Dedifferentiated amniotic fluid mesenchymal stem cell (primary cell): ENCODE measurements around the gene PARP9.
"Not testable (repeated sequence)": the region's sequence is repeated elsewhere in the genome, so short reads cannot be mapped to it uniquely, and the experiment has no call there.

Experiments used
- DNase-seq: peaks from one replicate; pipeline ENCODE4 v3.0.0-alpha.2; 2016; ENCODE audit errors: extremely low spot score

Gene PARP9

DNA sequence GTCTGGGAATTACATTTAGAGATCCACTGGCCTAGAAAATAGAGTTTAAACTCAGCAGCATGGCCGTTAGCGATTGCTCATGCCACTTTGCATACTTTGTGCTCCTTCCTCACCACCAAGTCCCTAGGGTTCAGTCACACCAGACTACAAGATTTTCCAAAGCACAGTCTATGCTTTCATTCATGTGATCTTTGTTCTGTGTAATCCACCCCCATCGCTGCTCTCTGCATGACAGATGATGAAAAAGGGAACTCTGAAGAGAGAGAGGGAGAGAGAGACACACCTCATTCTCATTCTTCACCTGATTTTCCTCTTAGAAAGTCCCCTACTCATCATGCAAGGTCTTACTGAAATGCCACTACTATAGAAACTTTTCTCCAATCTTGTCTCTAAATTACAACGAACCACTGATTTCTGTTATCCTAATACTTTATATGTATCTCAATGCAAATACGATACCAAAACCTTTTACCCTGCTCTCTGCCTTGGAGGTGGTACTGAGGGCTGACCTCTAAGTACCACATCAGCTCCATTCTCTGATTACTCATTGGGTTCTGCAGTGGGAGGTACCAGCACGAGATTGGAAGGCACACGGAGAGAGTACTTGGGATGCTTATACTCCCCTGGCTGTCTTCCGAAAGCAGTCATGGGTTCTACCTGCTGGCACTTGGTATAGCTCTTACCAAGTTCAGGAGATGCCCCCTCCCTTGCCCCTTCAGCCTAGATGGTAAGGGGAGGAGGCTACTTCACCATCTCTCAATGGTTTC, 12.3 kb upstream of the PARP9 start:
- DNase-seq = no peak

DNA sequence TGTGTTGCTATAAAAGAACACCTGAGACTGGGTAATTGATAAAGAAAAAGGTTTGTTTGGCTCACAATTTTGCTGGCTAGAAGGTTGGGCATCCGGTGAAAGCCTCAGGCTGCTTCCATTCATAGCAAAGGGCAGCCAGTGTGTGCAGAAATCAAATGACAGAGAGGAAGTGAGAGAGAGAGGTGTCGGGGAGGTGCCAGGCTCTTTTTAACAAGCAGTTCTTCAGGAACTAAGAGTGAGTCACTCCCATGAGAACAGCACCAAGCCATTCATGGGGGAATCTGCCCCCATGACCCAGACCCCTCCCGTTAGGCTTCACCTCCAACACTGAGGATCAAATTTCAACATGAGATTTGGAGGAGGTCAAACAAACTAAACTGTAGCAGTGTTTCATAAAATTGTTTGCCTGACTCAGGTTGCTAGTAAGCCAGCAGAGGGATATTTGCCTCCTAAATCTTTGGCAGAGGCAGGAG, 8.9 kb upstream of the PARP9 start:
- no peak for DNase-seq

DNA sequence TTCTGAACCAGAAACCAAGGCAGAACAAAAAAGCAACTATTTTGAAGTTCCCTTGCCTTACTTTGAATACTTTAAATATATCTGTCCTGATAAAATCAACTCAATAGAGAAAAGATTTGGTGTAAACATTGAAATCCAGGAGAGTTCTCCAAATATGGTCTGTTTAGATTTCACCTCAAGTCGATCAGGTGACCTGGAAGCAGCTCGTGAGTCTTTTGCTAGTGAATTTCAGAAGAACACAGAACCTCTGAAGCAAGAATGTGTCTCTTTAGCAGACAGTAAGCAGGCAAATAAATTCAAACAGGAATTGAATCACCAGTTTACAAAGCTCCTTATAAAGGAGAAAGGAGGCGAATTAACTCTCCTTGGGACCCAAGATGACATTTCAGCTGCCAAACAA, 4.7 kb upstream of the PARP9 start:
- no peak for DNase-seq

DNA sequence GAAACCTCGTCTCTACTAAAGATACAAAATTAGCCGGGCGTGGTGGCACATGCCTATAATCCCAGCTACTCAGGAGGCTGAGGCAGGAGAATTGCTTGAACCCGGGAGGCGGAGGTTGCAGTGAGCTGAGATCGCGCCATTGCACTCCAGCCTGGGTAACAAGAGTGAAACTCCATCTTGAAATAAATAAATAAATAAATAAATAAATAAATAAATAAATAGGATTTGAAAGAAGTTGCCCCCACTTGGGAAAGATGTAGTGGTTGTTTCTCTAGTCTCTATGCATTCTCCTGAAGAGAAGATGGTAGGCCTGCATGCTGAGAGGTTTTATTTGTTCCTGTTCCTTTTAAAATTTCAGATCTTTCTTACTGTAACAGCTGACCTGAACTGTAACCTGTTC, 4.0 kb upstream of the PARP9 start:
- not testable (repeated sequence) for DNase-seq

DNA sequence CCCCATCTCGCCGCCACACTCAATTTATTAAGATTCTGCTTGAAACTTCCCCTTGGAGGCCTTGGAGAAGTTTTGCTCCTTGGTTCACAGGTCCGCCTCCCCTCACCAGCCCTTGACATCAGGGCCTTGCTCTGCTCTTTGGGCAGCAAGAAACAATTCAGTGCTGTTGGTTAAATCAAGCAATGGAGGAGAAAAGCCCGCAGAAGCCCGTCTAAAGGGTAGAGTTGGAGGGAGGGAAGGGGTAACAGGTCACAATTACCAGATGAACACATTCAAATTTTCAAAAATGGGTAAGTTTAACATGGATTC, 429 bp downstream of the PARP9 start:
- no peak for DNase-seq

DNA sequence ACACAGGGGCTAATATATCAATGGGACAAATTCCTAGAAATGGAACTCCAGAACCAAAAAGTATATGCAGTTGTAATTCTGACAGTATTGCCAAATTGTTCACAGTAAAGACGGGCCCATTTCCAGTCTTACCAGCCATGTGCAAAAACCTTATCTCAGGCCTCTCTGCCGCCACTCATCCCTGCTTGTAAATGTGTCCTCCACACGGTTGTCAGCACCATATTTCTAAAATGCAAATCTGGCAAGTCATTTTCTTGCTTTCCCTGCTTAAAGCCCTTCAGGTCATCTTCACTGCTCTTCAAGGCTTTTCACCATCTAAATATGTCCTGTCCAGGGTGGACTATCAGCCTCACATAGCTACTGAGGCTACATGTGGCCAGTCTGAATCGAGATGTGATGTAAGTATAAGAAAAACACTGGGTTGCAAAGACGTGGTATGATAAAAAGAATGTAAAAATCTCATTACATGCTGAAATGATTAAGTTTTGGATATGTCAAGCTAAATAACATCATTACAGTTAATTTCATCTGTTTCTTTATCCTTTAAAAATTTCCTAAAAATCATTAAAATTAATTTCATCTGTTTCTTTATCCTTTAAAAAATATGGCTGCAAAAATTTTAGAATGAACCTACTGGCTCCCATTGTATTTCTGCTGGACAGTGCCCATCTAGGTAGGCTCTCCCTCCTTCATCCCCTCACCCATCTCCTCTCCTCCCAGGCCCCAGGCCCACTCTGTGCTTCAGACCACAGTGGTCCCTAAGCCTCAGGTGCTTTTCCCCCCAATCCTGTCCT, 980 bp downstream of the PARP9 start:
- peak; percentile 27 for DNase-seq

DNA sequence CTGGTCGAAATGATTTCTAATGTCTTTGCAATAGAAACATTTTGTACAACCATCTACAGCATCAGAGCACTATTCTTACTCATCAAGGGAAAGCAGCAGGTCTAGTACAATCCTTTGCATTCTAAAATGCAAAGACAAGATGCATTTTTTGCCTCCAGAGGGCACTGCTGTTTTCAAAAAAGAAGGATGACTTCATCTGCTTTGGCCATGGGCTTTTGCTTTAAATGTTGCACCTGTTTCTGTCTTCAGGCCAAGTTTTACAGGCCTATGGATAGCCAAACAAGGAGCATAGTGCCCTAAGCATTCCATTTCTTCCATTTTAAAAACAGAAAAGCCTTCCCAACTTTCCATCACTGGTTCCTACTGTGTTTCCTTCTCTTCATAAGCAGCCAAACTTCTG, 3.4 kb downstream of the PARP9 start:
- DNase-seq = peak; percentile 58

DNA sequence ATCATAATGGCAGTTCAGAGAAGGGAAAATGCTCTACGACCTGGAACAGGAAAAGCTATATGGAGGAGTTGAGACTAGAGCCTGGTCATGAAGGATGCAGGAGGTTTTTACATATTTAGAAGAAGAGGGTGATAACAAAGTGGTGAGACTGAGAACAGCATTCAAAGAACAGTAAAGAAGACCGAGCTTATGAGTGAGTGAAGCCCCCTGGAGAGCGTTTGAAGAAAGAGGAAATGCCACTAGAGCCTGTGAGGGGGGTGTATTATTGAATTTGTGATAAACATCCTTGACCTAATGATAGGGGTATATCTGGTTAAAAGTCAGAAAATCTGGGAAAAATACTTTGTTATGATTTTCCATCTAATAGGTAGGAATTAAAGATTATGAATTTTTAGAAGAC, 4.2 kb downstream of the PARP9 start:
- DNase-seq = no peak

DNA sequence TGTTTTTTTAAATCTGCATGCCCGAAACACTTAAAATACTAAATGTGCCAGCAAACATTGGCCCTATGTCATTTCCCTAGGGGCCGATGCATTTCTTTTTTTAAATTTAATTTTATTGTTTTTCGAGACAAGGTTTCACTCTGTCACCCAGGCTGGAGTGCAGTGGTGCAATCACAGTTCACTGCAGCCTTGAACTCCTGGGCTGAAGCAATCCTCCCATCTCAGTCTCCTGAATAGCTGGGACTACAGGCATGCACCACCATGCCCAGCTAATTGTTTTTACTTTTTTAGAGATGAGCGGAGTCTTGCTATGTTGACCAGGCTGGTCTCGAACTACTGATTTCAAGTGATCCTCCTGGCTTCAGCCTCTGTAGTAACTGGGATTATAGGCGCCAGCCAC, 5.5 kb downstream of the PARP9 start:
- no peak for DNase-seq

DNA sequence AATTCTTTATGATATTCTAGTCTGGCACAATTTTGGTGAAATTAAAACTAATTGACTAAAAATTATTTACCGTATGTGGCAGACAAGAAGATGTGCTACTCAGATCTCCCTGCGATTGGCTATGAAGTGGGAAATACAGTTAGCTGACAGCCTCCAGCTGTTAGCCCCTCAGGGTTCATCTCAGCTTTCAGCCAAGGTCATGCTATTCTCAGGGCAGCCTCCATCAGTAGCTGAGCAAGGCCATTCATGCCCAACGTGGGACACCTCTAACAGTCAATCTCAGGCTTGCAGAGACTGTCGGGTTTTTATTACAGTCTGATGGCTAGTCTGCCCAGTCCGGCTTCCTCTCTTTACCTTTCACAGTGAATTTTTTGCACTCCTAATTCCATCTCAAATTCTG, 6.7 kb downstream of the PARP9 start:
- DNase-seq = no peak

DNA sequence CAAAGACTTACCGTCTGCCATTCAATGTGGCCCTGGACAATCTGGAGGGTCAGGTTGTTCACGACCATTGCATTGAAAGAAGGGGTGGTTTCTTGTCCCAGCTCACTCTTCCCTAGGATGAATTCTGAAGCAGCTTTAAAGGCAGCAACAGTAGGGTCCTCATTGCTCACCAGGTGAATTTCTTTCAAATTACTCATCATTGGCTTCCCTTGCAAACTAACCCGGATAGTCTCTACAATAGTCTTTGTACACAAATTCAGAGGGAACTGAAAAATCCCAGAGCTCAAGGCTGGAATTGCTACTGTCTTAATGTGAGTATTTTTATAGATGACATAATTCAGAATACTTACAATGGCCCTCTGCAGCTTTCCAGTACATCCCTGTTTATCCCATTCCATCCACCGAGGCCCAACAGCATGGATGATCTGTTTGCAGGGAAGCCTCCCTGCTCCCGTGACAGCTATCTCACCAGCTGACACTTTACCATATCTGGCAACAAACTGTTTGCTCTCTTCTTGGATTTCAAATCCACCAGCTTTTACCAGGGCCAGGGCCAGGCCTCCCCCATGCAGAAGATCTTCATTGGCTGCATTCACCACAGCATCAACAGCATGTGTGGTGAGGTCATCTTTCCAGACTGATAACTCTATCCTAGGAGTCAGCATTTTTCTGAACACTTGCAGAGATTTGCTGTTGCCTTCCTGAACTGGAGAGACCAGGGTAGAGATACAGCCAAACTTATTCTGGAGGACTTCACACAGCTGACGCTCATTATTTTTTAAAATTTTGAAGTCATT, 8.6 kb downstream of the PARP9 start:
- DNase-seq = no peak

DNA sequence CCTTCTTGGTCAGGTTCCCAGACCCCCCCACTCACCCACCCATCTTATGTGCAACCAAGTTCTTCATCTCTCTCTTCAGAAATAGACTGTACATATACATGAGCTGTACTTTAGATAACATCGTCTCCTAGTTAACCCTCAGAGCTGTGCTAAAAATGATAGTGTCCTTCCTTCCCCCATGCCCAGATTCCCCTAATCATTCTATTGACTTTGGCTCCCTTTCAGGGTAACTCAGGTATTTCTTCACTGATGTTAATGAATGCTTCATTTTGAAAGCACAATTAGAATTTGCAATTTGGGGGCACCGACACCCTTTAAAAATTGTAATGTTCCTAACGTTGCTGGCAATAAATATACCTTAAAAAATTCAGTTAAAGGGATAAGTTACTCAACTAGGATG, 10.9 kb downstream of the PARP9 start:
- no peak for DNase-seq

DNA sequence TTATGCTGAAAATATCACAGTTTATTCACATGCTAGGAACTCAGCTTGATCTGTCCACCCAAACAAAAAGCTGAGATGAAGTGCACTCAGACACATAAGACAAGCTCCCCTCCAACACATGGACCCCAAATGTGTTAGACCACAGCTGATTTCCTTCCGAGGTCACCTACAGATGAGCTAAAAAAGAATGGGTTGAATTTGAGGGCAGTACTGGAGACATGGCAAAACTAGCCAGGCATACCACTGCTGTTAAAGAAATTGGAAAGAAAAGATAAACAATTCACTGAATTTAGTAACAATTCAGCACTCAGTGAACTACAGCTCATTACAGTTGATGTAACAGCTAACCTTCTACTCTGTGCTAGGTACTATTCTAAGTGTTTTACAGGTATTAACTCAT, 15.5 kb downstream of the PARP9 start:
- DNase-seq = no peak

DNA sequence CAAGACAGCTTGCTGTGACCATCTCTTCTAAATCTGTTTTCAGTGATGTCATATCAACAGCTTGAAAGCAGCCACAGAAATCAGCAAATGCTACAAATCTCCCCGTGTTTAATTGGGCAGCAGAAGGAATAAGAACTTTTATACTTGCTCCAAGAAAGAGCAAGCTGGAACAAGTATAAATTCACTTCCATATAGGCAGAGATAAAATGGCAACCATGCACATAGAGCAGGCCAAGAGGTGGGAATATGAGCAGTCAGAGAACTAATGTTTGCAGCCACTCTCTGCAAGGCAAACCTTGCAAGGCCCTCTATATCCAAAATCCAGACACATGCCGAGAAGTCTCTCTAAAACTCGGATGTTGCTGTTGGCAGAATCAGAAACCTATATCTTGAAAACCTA, 16.0 kb downstream of the PARP9 start:
- no peak for DNase-seq

DNA sequence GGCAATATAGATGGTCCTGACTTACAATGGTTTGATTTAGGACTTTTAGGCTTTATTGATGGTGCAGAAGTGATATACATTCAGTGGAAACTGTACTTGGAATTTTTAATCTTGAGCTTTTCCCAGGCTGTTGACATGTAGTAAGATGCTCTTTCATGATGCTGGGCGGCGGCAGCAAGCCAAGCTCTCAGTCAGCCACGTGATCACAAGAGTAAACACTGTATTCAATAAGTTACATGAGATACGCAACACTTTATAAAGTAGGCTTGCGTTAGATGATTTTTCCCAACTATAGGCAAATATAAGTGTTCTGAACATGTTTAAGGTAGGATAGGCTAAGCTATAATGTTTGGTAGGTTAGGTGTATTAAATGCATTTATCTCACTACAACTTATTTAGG, 17.9 kb downstream of the PARP9 start:
- no peak for DNase-seq

DNA sequence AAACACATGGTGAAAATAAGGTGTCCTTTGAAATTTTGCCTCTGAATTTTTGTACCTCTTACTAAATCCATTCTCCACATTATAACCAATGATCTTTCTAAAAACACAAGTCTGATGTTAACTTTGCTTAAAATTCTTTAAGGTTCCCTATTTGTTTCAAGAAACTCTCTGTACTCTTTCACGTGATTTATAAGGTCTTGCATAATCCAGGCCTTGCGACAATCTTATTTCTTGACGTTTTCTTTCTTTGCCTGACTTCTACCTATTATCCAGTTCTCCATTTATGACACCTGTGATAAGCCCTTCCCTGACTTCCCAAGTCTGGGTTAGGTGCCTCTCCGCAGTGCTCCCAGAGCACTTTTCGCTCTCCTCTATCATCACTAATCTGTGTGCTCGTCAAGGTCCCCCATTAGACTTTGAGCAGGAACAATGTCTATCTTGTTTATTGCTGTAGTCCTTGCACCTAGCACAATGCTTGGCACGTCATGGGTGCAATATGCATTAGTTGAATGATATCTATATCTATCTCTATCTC, 25.1 kb downstream of the PARP9 start:
- no peak for DNase-seq

DNA sequence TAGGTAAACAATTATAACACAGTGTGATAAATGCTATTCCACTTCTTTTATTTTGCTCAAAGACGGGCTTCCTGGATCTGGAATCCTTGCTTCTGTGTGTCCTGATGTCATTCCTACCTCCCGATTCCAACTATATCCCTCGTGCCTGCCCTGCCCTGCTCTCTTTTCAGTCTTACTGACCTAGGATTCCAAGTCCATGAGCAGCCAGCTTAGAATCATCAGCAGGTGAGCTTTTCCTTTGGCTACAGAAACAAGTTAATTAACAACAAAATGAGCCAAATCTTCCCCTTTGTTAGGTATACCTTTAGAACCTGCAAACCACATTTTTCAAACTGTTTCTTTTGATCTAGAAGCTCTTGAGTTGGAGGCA, 27.5 kb downstream of the PARP9 start:
- no peak for DNase-seq

DNA sequence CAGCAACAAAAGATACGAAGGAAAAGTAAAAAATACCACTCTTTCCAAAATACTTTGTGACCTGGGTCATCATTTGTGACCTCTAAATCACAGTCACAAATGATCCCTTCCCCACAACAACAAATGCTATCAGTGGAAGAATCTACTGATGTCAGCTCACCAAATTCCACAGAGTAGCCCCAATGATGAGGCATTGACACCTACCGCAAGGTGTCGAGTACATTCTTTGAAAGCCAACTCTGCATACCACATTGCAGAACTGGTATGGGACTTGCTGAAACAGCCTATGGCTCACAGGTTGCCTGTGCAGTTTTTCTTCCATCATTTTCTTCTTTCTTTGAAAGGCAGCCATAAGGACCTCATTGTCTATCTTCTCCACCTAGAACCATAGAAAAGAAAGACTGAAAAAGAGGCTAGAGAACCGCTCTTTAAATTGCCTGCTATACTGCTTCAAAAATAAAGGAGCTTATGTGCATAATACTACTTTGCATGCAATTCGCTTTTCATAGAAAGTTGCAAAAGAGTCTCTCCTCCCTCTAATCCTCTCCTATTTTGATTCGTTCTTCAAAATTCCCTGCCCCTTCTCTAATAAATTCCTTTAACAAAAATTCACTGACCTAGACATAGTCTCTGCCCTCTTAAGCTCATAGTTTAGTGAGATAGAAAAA, 28.0 kb downstream of the PARP9 start:
- DNase-seq = no peak

DNA sequence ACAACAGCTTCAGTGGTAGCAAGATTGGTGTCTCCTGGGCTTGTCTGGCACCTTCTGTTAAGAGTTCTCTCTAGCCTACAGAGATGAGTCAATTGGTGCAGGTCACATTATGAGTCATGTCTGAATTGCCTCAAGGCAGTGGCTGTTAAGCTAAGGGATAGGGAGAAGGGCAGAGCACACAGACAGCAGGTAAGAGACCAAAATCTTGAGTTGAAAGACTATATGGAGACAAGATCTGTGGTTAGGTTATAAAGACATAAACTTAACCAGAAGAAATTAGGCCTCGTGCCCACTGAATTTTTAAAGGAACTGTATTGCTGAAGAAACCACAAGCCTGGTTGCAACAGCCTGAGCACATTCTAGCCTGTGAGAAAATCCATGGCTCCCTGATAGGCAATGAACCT, 30.2 kb downstream of the PARP9 start:
- peak; percentile 65 for DNase-seq

DNA sequence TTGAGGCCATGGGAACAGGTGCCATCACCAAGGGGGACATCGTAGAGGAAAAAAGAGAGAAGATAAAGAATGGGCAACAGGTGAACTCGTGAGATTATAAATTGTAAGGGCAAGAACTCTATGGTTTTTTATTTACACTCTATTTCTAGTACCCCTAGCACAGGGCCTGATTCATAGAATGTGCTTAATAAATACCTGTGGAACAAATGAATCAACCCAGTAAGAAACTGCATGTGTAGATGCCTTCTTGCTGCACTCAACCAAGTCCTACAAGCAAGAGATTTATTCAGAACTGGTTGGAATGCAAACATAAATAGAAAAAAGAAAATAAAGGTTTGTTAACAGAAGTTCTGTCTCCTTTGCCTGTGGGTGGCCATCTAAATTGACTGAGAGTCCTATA, 30.6 kb downstream of the PARP9 start:
- DNase-seq = no peak

DNA sequence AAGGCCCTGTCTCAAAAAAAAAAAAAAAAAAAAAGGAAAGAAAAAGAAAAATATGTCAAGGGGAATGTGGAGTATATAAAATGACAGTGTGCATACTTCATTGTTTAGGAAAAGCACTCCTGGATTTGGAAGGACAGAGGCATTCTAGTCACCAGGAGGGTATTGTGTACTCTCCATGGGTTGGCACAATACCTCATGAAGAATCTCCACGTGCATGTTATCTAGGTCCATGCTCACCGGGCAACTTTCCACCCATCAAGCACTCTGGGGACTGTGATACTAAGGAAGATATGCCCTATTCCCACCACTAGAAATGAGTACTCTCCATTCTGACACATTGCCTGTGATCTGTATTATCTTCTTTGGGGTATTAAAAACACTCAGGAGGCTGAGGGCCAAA, 33.9 kb downstream of the PARP9 start:
- no peak for DNase-seq

DNA sequence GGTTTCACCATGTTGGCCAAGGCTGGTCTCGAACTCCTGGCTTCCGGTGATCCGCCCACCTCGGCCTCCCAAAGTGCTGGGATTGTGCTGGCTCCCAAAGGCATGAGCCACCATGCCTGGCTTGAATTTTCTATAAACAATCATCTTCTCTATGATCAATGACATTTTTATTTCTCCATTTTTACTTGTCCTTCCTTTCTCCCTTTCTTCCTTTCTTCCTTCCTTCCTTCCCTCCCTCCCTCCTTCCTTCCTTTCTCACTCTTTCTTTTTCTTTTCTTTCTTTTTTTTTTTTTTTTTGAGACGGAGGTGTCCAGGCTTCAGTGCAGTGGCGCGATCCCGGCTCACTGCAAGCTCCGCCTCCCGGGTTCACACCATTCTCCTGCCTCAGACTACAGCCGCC, 40.8 kb downstream of the PARP9 start:
- no peak for DNase-seq
